Right lobe of liver (tissue), 4 donors: ENCODE data around the gene COTL1.
"Not testable (repeated sequence)": the region's sequence is repeated elsewhere in the genome, so short reads cannot be mapped to it uniquely, and the experiment has no call there.

Experiments used
- POLR2A ChIP-seq: fragments of 450-650 bp; IDR thresholded peaks from one replicate; pipeline ENCODE4 v1.6.1; 2017; ENCODE audit warnings: antibody characterized with exemption, mild to moderate bottlenecking
- TF ChIP-seq, protein P1 (sequence below), 4 donors: fragments of 200-600 bp in 3 of 4; fragments of 450-650 bp in 1 of 4; IDR thresholded peaks; one replicate each; pipeline versions ENCODE4 v1.5.1 to v1.8.0; 2016 to 2022; ENCODE audit warnings: antibody characterized with exemption in 4 of 4, mild to moderate bottlenecking in 2 of 4
- donor health status: DM: no; HTN: no; CAD: no.
- donor health status: DM: no; HTN: no; CAD: no.
- donor health status: DM: no; HTN: yes; CAD: no.

DNA sequence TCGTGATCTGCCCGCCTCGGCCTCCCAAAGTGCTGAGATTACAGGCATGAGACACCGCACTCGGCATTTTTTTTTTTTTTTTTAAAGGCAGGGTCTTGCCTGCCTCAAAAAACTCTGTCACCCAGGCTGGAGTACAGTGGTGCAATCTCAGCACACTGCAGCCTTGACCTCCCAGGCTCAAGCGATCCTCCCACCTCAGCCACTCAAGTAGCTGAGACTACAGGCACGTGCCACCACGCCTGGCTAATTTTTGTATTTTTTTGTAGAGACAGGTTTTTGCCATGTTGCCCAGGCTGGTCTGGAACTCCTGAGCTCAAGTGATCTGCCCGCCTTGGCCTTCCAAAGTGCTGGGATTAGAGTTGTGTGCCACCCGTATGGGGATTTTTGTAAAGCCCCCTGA, 3.0 kb upstream of the COTL1 start:
- TF ChIP-seq, protein P1, sequence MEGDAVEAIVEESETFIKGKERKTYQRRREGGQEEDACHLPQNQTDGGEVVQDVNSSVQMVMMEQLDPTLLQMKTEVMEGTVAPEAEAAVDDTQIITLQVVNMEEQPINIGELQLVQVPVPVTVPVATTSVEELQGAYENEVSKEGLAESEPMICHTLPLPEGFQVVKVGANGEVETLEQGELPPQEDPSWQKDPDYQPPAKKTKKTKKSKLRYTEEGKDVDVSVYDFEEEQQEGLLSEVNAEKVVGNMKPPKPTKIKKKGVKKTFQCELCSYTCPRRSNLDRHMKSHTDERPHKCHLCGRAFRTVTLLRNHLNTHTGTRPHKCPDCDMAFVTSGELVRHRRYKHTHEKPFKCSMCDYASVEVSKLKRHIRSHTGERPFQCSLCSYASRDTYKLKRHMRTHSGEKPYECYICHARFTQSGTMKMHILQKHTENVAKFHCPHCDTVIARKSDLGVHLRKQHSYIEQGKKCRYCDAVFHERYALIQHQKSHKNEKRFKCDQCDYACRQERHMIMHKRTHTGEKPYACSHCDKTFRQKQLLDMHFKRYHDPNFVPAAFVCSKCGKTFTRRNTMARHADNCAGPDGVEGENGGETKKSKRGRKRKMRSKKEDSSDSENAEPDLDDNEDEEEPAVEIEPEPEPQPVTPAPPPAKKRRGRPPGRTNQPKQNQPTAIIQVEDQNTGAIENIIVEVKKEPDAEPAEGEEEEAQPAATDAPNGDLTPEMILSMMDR (IDR thresholded peaks at IDR 0.05): not testable (repeated sequence)
- TF ChIP-seq POLR2A: not testable (repeated sequence)
